GM11168 (cell line): Measurements from ENCODE around the gene TWIST2.

ENCODE experiments used
- in situ Hi-C: fragments of 300-500 bp; cut with MboI; formaldehyde crosslinking; loops from one replicate; pipeline ENCODE4 v1.12.0; 2022; ENCODE audit warnings: low sequenced_read_pairs; ENCODE audit not compliant: unreplicated experiment

TWIST2 gene

DNA sequence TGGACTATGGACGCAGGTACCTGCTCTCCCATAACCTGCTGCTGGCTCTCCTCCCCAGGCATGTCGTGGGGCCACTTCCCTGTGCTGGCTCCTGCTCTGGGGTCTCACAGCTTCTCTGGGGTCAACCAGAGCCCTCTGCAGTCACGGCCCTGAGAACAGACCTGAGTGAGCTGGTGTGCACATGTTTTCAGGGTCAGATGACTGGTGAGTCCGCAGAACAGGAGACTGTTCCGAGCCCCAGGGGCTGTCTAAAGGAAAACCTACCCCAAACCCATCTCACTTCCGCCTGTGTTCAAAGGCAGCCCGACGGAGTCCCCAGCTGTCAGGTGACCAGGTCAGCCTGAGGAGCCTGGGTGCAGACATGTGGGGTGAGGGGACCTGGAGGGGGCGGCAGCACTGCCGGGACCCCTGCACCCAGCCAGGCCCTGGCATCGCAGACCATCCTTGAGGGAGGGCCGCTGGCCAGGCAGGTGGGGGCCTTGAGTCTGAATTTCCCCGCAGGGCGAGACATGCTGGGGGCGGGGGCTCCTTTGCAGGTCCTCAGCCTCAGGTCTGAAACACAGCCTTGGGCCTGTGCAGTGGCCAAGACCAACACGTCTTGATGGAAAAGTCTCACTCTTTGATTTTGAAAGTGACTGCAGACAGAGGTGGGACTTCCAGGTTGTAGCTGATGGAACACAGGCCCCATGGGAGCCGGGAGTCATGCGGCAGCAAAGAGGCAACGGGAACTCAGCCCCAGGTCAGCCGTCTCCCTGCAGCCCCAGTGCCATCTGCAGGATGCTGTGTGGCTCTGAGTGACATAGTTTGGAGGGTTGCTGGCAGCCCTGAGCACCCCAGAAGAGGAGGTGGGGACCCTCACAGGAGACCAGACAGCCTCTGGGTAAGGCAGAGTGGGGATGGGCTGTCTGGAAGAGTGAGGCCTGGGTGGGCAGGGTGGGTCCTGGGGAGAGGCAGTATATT, 65.3 kb downstream of the TWIST2 start:
- in situ Hi-C loops = no loop called here

DNA sequence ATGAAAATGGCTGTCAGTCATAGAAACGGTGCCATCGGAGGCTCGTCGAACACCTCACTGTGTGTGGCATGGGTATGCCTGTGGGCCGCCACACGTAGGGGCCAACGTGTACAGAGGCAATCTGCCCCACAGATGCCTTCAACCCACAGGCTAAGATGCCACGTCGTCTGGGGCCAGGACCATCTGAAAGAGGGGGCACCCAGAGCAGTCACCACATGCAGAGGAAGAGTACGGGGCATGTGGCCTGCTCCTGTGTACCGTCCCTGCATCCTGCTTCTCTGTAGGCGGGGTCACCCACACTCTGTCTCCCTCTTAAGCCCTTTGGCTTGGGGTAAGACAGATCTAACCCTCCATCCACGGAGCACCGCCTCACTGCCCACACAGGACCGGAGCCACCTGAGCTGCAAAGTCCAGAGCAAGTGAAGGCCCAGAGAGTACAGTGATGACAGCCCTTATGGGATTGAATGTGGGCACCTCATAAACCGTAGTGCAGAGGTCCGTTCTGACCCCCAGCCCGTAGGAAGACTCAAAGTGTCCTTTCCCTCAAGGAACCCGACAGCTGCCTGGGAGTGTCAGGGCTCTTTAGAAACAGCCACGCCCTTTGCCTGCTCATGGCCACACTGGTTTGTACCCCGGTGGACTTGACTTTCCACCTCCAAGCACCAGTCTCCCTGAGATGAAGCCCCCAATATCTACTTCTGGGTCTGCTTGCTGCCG, 66.2 kb downstream of the TWIST2 start:
- in situ Hi-C loops = no loop called here

DNA sequence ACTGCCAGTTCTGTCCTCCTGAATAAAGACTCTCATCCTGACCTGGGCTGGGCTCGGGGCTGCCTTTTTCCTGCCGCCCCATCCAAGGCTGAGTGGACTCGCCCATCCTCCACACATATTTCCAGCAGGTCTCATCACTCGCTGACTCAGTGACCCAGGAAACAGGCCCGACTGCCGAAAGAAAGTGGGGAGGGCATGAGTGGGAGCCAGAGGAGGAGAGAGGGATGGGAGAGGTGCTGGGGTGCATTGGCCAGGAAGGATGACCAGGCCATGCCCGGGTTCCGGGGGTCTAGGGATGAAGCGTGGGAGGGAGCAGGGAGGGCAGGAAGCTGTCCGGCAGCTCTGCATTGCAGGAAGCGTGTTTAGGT, 66.7 kb downstream of the TWIST2 start:
- in situ Hi-C loops = no loop called here

DNA sequence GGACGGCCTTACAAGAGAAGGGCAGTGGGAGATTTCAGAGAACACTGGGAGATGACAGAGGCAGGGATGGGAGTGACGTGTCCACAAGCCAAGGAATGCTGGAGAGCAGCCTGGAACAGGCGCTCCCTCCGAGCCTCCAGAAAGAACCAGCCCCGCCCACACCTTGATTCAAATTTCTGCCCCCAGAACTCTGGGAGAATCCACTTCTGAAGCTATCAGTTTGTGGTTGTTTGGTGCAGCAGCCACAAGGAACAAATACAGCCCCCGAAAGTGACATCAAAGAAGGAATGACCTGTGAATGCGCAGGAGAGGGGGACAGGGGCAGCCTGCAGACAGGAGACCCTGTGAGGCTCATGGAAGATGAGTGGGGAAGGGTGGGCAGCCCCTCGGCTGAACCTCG, 67.3 kb downstream of the TWIST2 start:
- in situ Hi-C loops = no loop called here

DNA sequence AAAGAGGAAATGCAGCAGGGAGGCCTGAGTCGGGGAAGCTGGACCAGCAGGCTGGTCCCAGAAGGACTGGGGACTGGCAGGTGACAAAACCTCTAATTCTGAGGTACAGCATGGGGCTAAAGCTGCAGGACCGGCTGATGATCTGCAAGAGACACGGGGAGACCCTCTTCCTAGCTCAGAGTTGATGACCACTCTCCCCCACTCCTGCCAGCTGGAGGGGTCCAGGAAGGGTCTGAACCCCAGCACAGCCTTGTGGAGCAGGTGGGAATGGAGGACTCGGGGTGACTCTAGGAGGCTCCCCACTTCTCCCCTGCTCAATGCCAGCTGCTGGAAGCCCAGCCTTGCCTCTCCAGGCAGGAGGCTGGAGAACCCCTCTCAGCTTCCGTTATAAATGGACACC, 67.7 kb downstream of the TWIST2 start:
- in situ Hi-C loops = no loop called here

DNA sequence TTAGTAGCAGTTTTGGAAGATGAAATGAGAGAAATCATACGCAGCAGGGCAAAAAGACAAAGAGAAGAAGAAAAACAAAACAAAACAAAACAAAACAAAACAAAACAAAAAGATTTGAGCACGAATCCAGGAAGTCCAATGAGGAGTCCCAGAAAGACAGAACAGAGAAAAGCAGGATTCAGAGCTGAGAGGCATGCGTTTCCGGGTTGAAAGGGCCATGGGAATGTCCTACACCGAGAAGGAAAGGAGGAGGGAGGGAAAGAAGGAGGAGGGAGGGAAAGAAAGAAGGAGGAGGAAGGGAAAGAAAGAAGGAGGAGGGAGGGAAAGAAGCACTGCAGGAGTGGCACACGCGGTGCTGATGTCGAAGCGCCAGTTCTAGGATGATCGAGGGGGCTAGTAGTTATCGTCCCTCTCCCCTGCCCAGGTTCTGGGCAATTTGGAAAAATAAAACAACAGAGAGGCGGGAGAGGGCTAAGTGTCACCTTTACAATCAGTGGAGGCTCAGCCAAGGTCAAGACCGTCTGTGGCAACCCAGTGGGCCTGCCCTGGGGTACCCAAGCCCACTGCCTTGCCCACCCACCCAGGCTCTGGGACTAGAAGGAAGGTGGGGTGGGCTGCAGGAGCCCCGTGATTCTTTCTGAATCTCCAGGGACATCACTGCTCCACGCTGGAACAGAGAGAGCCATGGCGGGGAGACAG, 68.4 kb downstream of the TWIST2 start:
- in situ Hi-C loops = no loop called here

DNA sequence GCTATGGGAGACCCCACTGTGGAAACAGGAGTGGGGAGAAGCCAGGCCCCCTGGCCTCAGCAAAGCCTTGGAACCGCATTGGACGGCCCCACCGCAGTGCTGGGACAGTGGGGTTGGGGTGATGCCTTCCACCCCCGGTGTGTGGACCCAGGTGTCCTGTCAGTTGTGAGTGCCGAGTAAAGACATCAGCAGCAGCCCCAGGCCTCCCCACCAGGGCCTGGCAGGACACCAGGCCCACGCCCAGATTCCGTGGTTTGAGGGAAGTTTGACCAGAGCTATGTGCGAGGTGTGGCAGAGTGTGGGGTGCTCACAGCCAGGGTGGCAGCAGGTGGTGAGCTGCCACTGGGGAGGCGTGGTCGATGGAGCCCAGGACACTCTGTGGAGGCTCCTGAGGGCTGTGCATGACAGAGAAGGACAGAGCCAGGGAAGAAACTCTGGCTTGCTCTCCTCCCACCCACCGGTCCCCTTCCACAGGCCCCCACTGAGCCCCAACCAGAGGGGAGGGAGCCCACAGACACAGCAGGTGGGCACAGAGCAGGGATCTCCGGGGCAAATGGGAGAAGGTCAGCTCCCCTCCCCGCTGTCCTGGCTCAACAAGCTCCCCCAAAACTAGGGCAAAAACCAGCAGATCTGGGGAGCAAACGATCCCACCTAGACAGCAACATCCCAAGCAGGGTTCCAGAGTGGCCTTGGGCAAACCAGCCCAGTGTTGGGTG, 69.1 kb downstream of the TWIST2 start:
- in situ Hi-C loops = no loop called here

DNA sequence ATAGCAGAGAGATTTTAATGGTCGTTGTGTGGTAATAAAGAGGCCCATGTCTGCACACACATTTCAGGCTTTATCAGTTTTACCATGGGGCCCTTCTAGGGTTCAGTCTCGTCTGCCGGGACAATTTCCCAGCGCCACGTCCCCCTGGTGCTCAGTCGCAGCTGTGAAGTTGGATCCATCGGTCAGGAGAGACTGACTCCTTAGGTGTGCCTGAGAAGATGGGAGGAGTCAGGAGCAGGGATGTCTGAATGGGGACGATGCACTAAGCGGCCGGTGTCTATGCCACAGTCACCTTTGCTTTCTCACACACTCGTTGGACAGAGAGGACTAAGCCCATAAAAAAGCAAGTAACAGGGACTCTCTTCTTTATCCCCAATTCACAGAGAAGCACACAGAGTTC, 71.4 kb downstream of the TWIST2 start:
- in situ Hi-C loops = no loop called here

DNA sequence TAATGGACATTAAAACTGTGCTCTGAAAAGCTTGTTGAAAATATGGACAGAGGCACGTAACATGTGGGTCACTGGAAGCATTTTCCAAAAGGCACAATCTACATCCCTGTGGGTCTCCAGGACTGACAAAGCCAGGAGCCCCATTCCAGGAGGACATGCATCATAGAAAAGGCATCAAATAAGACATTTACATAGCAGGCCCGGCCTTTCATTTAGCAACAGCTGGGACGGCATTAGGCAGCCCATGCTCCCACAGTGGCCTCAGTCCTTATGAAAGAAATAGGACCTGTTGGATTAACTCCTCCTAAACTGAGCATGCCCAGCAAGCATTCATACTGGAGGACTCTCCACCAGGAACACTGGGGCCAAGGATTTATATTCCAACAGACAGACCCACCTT, 72.2 kb downstream of the TWIST2 start:
- in situ Hi-C loops = no loop called here

DNA sequence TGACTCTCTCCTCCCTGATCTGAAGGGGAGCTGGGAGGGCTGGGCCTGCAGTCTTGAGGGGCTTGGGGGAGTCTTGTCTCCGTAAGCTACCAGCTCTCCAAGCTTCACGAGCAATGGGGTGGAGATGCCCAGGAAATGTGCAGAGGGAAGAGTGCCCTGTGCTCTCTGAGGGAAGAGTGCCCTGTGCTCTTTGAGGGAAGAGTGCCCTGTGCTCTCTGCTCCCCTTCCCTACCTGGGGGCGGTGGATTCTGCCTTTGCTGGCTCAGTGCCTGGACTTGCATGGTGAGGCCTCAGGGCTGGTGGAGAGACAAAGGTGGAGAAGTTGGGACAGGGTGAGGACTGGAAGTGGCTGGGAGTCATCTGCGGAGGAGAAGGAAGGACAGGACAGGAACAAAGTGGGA, 72.7 kb downstream of the TWIST2 start:
- in situ Hi-C loops = no loop called here

DNA sequence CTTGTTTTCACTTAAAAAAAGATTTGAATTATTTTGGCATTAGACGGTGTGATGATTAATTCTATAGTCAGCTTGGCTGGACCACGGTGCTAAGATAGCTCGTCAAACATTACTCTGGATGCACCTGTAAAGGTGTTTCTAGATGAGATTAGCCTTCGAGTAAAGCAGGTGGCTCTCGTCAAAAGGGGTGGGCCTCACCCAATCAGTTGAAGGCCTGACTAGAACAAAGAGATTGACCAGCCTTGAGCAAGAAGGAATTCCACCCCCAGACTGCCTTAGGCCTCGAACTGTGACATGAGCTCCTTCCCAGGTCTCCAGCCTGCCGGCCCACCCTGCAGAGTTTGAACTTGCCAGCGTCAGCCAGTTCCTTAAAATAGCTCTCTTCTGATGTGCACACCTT, 73.4 kb downstream of the TWIST2 start:
- in situ Hi-C loops = no loop called here

DNA sequence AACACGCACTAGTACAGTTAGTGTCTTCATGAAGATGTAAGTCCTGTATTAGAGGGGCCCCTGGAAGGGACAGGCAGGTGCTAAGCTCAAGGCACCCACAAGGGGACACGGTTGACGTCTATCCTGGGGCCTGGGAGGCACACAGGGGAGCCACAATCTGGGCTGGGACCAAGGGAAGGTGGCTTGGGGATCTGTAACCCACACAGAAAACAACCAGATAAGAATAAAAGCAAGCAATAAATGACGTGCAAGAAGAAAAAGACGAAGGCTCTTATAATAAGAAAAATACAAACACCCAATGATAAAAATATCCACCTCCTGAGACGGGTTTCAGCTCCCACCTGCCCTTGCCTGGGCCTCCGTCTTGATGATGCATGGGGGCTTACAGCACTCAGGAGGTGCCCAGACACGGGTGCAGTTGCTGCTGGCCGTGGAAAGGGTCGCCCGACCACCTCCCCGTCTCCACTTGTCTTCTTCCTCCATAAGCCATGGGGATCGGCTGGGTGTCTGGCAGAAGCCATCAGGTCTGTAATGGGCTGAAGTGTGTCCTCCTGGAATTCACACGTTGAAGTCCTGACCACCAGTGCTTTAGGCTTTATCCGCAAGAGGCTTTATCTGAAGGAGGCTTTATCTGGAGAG, 73.9 kb downstream of the TWIST2 start:
- in situ Hi-C loops = no loop called here

DNA sequence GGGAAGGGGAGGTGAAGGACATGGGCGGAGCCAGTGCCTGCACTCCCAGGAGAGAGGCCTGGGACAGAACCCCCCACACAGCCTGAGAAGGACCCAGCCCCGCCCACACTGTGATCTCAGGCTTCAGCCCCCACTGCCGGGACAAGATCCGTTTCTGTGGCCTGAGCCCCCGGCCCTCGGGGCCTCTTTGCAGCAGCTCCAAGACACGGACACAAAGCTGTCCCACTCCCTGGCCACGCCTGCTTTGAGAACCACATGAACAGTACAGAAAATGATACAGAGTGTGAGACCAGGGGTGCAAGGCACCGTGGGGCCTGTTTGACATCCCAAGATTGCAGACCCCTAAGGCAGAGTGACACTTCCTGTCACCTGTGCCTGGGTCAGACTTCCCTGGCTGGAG, 74.5 kb downstream of the TWIST2 start:
- in situ Hi-C loops = no loop called here

DNA sequence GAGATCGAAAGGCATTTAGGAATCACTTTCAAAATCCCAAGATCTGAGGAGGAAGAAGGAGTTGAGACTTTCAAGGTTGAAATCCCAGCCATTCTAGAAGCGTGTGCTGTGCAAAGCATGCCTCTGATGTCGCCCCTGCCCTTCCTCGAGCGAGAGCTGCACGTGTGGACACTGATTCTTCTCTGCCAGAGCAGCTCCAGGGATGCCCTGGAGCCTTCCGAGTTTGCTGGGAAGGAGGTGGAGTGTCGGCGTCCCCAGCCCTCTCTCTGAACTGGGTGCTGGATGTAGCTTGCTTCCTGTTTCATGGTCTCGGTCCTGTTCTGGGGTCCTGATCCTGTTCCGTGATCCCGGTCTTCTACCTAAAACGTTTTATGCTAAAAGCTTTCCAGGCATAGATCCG, 76.1 kb downstream of the TWIST2 start:
- in situ Hi-C loops = no loop called here

DNA sequence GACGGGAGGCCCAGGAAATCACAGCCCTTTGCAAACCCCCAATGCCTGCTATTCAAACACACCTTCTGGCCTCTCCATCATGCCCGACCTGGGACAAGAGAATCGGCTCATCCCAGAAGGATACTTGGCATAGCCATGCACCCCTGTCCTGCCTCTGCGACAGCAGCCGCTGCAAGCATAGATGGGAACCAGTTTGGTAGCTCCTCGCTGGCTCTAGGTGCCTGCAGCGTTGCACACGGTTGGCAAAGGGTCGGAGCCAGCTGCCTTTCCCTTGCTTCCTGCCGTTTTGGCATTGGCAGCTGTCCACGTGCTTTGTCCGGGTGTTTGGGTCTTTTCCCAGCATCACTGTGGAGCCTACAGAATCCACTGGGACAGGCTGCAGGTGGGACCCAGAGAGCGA, 76.9 kb downstream of the TWIST2 start:
- in situ Hi-C loops = no loop called here

DNA sequence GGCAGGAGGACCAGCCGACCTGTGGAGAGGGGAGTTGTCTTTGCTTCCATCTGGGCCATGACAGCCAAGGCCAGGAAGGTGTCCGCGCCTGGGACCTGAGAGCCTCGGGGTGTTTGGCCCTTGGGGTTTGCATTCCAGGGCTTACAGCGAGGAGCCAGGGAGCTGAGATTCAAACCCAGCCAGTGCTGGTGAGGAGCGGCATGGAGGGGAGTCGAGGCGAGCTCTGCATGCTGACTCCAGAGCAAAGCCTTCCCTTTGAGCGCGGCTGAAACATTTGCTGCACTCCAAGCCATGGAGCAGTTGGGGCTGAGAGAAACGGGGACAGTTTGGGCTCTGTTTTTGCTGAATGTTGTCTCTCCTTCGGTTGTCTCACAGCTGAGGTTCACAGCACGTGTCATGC, 77.4 kb downstream of the TWIST2 start:
- in situ Hi-C loops = no loop called here

DNA sequence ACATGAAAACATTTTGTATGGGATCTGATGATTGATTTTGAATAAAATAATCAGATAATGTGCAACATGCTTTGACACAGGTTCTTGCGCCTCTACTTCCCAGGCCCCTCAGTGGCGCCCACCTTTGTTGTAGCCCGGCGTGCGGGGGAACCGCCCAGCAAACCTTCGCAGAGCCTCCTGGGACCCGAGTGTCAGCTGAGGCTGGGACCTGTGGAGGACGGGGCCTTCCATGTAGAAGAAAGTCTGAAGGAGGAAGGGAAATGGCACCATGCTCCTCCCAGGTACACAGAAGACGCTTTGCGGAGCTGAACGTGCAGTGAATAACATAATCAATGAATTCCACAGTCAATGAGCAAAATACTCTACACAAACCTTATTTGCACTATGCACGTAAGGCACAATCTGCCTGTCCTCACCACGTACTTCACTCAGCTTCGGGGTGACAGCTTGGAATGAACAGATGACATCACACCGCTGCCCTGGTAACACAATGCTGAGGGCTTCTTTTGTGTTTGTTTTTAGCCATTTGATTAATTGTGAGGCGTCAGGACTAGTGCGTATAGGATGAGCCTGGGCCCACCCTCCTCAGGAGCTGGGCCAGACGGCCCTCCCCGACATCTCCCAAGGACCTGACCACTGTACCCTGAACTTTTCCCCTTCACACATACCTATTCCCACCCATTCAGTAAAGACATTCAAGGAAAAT, 78.1 kb downstream of the TWIST2 start:
- in situ Hi-C loops = no loop called here

DNA sequence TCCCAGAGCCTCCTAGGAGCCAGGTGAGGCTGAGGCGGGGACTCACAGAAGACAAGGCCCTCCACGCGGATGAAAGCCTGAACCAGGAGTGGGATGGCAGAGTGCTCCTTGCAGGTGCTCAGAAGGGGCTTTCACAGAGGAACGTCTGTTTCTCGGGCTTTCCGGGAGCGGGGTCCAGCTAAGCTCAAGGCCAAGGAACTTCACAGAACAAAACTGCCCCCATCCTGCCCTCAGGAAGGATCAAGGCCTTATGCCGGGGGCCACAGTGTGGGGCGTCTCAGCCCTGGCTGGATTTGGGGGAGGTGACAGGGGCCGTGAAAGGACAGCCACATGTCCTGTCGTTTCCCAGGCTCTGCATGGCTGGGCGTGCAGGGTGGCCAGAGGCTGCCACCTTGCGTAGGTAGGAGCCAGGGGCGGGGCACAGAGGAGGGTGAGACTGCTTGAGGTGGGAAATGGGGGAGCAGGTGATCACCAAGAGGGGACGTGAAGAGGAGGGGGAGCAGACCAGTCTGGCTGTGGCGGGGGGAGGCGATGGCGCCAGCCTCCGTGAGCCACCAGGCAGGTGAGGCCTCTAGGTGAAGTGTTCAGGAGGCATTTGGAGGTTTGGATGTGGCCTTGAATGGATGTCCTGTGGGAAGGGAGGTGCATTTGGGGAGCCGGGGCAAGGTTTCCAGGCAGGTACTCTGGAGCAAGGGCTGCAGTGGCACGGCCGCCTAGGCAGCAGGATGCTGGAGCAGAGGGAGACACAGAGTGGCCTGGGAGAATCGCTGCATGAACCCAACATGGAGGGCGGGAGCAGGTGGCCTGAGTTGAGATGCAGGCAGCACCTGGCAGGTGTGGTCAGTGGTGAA, 79.1 kb downstream of the TWIST2 start:
- in situ Hi-C loops = no loop called here
